Neural cell (in vitro differentiated cells): ENCODE data around the gene MAP3K19. TPM values are rescaled to one million over a fixed set of nuclear protein-coding genes. Genes with fewer than 3 reads are reported as not detected.

Source experiments
- H2AFZ ChIP-seq: fragments of 200-600, 300-800 bp; sonication (generic), shearing (Covaris generic); 2 replicates; pipeline ENCODE4 v1.6.0; 2014; ENCODE audit warnings: low read depth, mild to moderate bottlenecking, antibody characterized with exemption, low read length, moderate library complexity
- H3F3A ChIP-seq: fragments of 200-600 bp; shearing (Covaris generic); 2 replicates; pipeline ENCODE4 v1.6.1; 2016; ENCODE audit warnings: mild to moderate bottlenecking, moderate library complexity, mixed read lengths, antibody characterized with exemption, low read length; ENCODE audit not compliant: insufficient read depth, poor library complexity, severe bottlenecking
- H3K27ac ChIP-seq: fragments of 200-600, 300-800 bp; sonication (generic), shearing (Covaris generic); 2 replicates; pipeline ENCODE4 v1.5.1; 2014; ENCODE audit warnings: mild to moderate bottlenecking, low read length, moderate library complexity
- H3K27me3 ChIP-seq: fragments of 300-800, 200-600 bp; sonication (generic), shearing (Covaris generic); 2 replicates; pipeline ENCODE4 v1.6.0; 2014; ENCODE audit warnings: mild to moderate bottlenecking, low read depth, low read length, moderate library complexity; ENCODE audit not compliant: insufficient read depth
- H3K36me3 ChIP-seq: fragments of 300-800, 200-600 bp; sonication (generic), shearing (Covaris generic); 2 replicates; pipeline ENCODE4 v1.5.1; 2014; ENCODE audit warnings: mild to moderate bottlenecking, antibody characterized with exemption, low read length, moderate library complexity; ENCODE audit not compliant: insufficient read depth
- H3K4me2 ChIP-seq: fragments of 300-800, 200-600 bp; sonication (generic), shearing (Covaris generic); 2 replicates; pipeline ENCODE4 v1.6.0; 2014; ENCODE audit warnings: mild to moderate bottlenecking, low read length
- H3K4me3 ChIP-seq: fragments of 300-800, 200-600 bp; sonication (generic), shearing (Covaris generic); 2 replicates; pipeline ENCODE4 v1.5.1; 2014; ENCODE audit warnings: mild to moderate bottlenecking, low read length, moderate library complexity
- H3K79me2 ChIP-seq: fragments of 200-600 bp; shearing (Covaris generic); replicated peaks from 2 replicates; pipeline ENCODE4 v1.6.0; 2014; ENCODE audit warnings: mild to moderate bottlenecking, low read length, moderate library complexity; ENCODE audit not compliant: insufficient read depth
- H3K9ac ChIP-seq: fragments of 300-800, 200-600 bp; sonication (generic), shearing (Covaris generic); 2 replicates; pipeline ENCODE4 v1.6.1; 2016; ENCODE audit warnings: mild to moderate bottlenecking, low read length, mixed read lengths
- H3K9me2 ChIP-seq: fragments of 200-600 bp; shearing (Covaris generic); 2 replicates; pipeline ENCODE4 v1.6.1; 2016; ENCODE audit warnings: mild to moderate bottlenecking, low read length, mixed read lengths; ENCODE audit not compliant: insufficient read depth
- H3K9me3 ChIP-seq: fragments of 200-600, 300-800 bp; sonication (generic), shearing (Covaris generic); 2 replicates; pipeline ENCODE4 v1.6.1; 2016; ENCODE audit warnings: mild to moderate bottlenecking, mixed run types, low read length, moderate library complexity, mixed read lengths
- H4K20me1 ChIP-seq: fragments of 200-600 bp; shearing (Covaris generic); 2 replicates; pipeline ENCODE4 v1.6.1; 2016; ENCODE audit warnings: mild to moderate bottlenecking, mixed run types; ENCODE audit not compliant: insufficient read depth
- CTCF ChIP-seq: fragments of 450-650 bp; IDR thresholded peaks from 2 replicates; pipeline ENCODE4 v1.5.1; 2014; ENCODE audit warnings: antibody characterized with exemption, mild to moderate bottlenecking, moderate library complexity; ENCODE audit not compliant: poor library complexity, severe bottlenecking
- EP300 ChIP-seq: fragments of 450-650 bp; conservative IDR thresholded peaks from 2 replicates; pipeline ENCODE4 v1.6.1; 2014; ENCODE audit warnings: antibody characterized with exemption, mild to moderate bottlenecking, moderate library complexity; ENCODE audit not compliant: poor library complexity, severe bottlenecking
- EZH2 ChIP-seq: fragments of 200-600, 300-800 bp; shearing (Covaris generic), sonication (generic); IDR thresholded peaks from 2 replicates; pipeline ENCODE4 v1.6.1; 2014; ENCODE audit warnings: antibody characterized with exemption, low read length, borderline replicate concordance, mild to moderate bottlenecking; ENCODE audit not compliant: insufficient read depth, poor library complexity, severe bottlenecking
- MXI1 ChIP-seq: fragments of 450-650 bp; conservative IDR thresholded peaks from 2 replicates; pipeline ENCODE4 v1.6.1; 2014; ENCODE audit warnings: antibody characterized with exemption, mild to moderate bottlenecking; ENCODE audit not compliant: poor library complexity, severe bottlenecking
- POLR2AphosphoS5 ChIP-seq: IDR thresholded peaks from 2 replicates; pipeline ENCODE4 v1.6.1; 2012
- RAD21 ChIP-seq: fragments of 450-650 bp; conservative IDR thresholded peaks from 2 replicates; pipeline ENCODE4 v1.6.1; 2014; ENCODE audit warnings: antibody characterized with exemption, mild to moderate bottlenecking, moderate library complexity
- REST ChIP-seq: IDR thresholded peaks from 2 replicates; pipeline ENCODE4 v1.6.1; 2012; ENCODE audit warnings: borderline replicate concordance
- SMC3 ChIP-seq: fragments of 450-650 bp; conservative IDR thresholded peaks from 2 replicates; pipeline ENCODE4 v1.6.1; 2014; ENCODE audit warnings: antibody characterized with exemption, mild to moderate bottlenecking, moderate library complexity; ENCODE audit not compliant: poor library complexity
- TAF1 ChIP-seq: IDR thresholded peaks from 2 replicates; pipeline ENCODE4 v1.6.1; 2012; ENCODE audit warnings: low read depth
- polyA plus RNA-seq: library from polyadenylated mRNA; depleted of rRNA; stranded (reverse); fragments of >200 nt; gene quantifications from 2 replicates; pipeline ENCODE4 v1.2.3, GENCODE V29; 2014

MAP3K19 gene
- polyA plus RNA-seq, 1 donor from 2014 or later, result not detected

DNA sequence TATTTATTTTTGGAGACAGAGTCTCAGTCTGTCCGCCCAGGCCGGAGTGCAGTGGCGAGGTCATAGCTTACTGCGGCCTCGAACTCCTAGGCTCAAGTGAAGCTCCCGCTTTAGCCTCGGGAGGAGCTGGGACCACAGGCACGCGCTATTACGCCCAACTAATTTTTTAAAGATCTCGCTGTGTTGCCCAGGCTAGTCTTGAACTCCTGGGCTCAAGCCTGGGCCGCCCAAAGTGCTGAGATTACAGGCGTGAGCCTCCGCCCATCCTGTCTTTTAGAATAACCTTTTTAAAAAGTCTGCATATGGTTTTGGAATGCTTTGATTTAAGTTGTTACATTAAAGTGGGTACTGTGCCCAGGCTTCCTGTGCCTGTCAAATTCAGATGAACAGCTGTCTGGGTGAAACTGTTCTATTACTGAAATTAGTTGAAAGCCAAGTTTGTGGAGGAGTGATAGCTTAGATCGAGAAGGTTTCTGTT is 5.8 kb upstream of the MAP3K19 start:
- Histone ChIP-seq H3K9me3 (no peaks in the 10 kb centered on the region), H3K36me3 (no peaks in the 10 kb centered on the region), H3K27ac (no peak overlapping the region), H3F3A (no peaks in the 10 kb centered on the region), H3K9me2 (no peaks in the 10 kb centered on the region), H3K4me2 (peak overlapping the region; percentile 85), H4K20me1 (no peaks in the 10 kb centered on the region), H3K9ac (peak overlapping the region; percentile 94), H3K4me3 (peak overlapping the region; percentile 99), H3K27me3 (no peaks in the 10 kb centered on the region), H3K79me2 (peaks cover 48% of the 10 kb centered on the region), H2AFZ (peak overlapping the region; percentile 100)
- TF ChIP-seq EZH2 (no peak), REST (no peak), SMC3 (no peak), CTCF (no peak), POLR2AphosphoS5 (no peak), EP300 (no peak), TAF1 (no peak)

DNA sequence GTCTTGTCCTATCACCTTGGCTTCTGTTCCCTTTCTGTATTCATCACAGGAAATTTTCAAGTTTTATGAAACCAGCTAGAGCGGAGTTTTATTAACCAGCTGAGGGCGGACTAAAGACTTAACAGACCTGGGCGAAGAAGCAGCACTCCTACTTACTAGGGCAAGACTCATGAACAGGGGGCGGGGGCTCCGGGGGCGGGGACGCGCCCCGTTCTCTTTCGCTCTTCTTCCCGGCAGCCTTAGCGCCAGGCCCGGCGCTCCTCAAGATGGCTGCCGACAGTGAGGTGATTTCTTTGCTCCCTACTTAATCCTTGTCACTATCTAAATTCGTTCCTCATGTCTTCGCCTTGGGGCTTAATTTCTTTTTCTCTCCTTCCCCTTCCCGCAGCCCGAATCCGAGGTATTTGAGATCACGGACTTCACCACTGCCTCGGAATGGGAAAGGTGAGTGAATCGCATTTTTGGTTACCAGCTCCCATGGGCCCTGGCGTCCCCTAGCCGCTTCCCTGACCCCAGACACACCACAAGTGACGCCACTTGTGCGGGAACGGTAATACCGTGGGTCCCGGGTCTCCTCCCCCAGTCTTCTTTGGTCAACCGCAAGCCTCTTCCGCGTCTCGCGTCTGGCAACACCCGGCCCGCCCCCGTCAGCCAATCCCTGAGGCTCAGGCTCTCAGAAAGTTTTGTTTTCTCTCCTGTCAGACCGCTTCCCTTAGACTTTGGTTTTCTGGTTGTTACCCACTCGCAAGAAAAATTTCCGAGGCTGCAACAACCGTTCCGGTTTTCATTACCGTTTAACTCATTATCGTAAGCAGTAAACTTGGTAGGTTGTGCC is 5.0 kb upstream of the MAP3K19 start, which contains the start of gene RAB3GAP1:
Gene RAB3GAP1, plus strand, starts transcription at position 251 of the 835 bp plus-strand sequence. Its CDS starts 16 bp downstream, at position 267.
- H3K9me2 ChIP-seq, result no peaks in the 10 kb centered on the region
- H2AFZ ChIP-seq, result peak within 1 kb of the TSS; percentile 100
- no peaks in the 10 kb centered on the region for H4K20me1 ChIP-seq
- H3K4me2 ChIP-seq, result peak within 1 kb of the TSS; percentile 85
- H3K27me3 ChIP-seq, result no peaks in the 10 kb centered on the region
- peak within 1 kb of the TSS; percentile 87 for H3K27ac ChIP-seq
- H3F3A ChIP-seq, result no peaks in the 10 kb centered on the region
- no peaks in the 10 kb centered on the region for H3K9me3 ChIP-seq
- TF ChIP-seq TAF1 (peak; percentile 76), EP300 (no peak), POLR2AphosphoS5 (peak; percentile 90), MXI1 (peak; percentile 51), CTCF (no peak), REST (peak; percentile 41), RAD21 (peak; percentile 29), EZH2 (no peak), SMC3 (peak; percentile 22)
- peak within 1 kb of the TSS; percentile 94 for H3K9ac ChIP-seq
- no peaks in the 10 kb centered on the region for H3K36me3 ChIP-seq
- peak within 1 kb of the TSS; percentile 99 for H3K4me3 ChIP-seq
- H3K79me2 ChIP-seq, result peaks cover 48% of the 10 kb centered on the region
